ENCODE data around the gene METTL24.
"Not testable (repeated sequence)": the region's sequence is repeated elsewhere in the genome, so short reads cannot be mapped to it uniquely, and the experiment has no call there.

The METTL24 gene

GRCh38 chr6:110307368-110307767 lies 50.8 kb downstream of the METTL24 start:
- DNase-seq, result no peak

GRCh38 chr6:110305832-110306231 lies 52.3 kb downstream of the METTL24 start:
- DNase-seq, result not testable (repeated sequence)

- DNase-seq, result not testable (repeated sequence)
Observed at GRCh38 chr6:110303692-110304091, 54.5 kb downstream of the METTL24 start.

- DNase-seq, result no peak
Observed at GRCh38 chr6:110298916-110299315, 59.2 kb downstream of the METTL24 start.

GRCh38 chr6:110298411-110298810 lies 59.7 kb downstream of the METTL24 start:
- no peak for DNase-seq

- no peak for DNase-seq
Observed at GRCh38 chr6:110296241-110297025, 61.7 kb downstream of the METTL24 start.

- DNase-seq, result no peak
Observed at GRCh38 chr6:110295451-110296165, 62.5 kb downstream of the METTL24 start.

GRCh38 chr6:110287462-110288341 lies 70.4 kb downstream of the METTL24 start:
- no peak for DNase-seq

GRCh38 chr6:110285306-110286060 lies 72.7 kb downstream of the METTL24 start:
- DNase-seq, result no peak

GRCh38 chr6:110284855-110285254 lies 73.3 kb downstream of the METTL24 start:
- DNase-seq, result no peak

- DNase-seq, result no peak
Observed at GRCh38 chr6:110283657-110284056, 74.5 kb downstream of the METTL24 start.

- no peak for DNase-seq
Observed at GRCh38 chr6:110282412-110282811, 75.7 kb downstream of the METTL24 start.

GRCh38 chr6:110277100-110277665 lies 81.0 kb downstream of the METTL24 start:
- no peak for DNase-seq

GRCh38 chr6:110272781-110273180 lies 85.4 kb downstream of the METTL24 start:
- not testable (repeated sequence) for DNase-seq

GRCh38 chr6:110271732-110272022 lies 86.5 kb downstream of the METTL24 start:
- no peak for DNase-seq

- DNase-seq, result no peak
Observed at GRCh38 chr6:110270165-110270564, 88.0 kb downstream of the METTL24 start.

GRCh38 chr6:110269623-110270022 lies 88.5 kb downstream of the METTL24 start:
- DNase-seq, result no peak

- DNase-seq, result no peak
Observed at GRCh38 chr6:110266996-110267395, 91.2 kb downstream of the METTL24 start.

- no peak for DNase-seq
Observed at GRCh38 chr6:110265273-110265672, 92.9 kb downstream of the METTL24 start.

GRCh38 chr6:110256366-110256765 lies 101.8 kb downstream of the METTL24 start:
- no peak for DNase-seq

- no peak for DNase-seq
Observed at GRCh38 chr6:110255211-110255750, 102.9 kb downstream of the METTL24 start.

GRCh38 chr6:110250838-110251237 lies 107.3 kb downstream of the METTL24 start:
- no peak for DNase-seq
